ENCODE measurements around the gene DENND5A.

- TF ChIP-seq CTCF (IDR thresholded peaks at IDR 0.05) (no peak), POLR2AphosphoS5 (IDR thresholded peaks at IDR 0.05; ENCODE audit: low read depth, low read length) (no peak), REST (IDR thresholded peaks at IDR 0.05; ENCODE audit: insufficient read depth in 1 of 2, low read depth in 2 of 2, low read length in 1 of 2) (no peak), SIN3A (IDR thresholded peaks at IDR 0.05; ENCODE audit: borderline replicate concordance, insufficient read depth, low read depth, low read length) (no peak), TCF7L2 (IDR thresholded peaks at IDR 0.05; ENCODE audit: low read depth, low read length) (no peak)
Observed at GRCh38 chr11:9109858-9110731, 155.1 kb downstream of the DENND5A start.

Measured in Panc1 (cell line).